DMS153 treated with DMSO at 0.1 percent for 48 hours (cell line): ENCODE data around the gene MOK.

Experiments
- DNase-seq: peaks from one replicate; lab custom pipeline; 2025; ENCODE audit not compliant: unreplicated experiment; lab: John Stamatoyannopoulos, UW

The MOK gene

DNA sequence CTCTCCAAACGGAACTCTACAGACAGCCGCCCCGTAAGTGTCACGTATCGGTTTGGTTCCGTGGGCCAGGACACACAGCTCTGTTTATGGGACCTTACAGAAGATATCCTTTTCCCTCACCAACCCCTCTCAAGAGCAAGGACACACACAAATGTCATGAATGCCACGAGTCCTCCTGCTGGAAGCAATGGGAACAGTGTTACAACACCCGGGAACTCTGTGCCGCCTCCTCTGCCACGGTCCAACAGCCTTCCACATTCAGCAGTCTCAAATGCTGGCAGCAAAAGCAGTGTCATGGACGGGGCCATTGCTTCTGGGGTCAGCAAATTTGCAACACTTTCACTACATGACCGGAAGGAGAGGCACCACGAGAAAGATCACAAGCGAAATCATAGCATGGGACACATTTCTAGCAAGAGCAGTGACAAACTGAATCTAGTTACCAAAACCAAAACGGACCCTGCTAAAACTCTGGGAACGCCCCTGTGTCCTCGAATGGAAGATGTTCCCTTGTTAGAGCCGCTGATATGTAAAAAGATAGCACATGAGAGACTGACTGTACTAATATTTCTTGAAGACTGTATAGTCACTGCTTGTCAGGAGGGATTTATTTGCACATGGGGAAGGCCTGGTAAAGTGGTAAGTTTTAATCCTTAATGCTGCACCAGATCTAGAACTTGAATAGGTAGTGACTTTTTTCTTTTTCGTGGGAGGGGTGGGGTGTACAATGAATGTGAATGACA is 95.6 kb downstream of the MOK start:
- no peak for DNase-seq

DNA sequence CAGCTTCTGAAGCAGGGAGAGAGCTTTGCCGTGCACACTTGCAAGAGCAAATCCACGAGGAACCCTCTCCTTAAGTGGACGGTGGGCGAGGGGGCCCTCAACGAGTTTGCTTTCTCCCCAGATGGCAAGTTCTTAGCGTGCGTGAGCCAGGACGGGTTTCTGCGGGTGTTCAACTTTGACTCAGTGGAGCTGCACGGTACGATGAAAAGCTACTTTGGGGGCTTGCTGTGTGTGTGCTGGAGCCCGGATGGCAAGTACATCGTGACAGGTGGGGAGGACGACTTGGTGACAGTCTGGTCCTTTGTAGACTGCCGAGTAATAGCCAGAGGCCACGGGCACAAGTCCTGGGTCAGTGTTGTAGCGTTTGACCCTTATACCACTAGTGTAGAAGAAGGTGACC is 96.2 kb downstream of the MOK start:
- no peak for DNase-seq

DNA sequence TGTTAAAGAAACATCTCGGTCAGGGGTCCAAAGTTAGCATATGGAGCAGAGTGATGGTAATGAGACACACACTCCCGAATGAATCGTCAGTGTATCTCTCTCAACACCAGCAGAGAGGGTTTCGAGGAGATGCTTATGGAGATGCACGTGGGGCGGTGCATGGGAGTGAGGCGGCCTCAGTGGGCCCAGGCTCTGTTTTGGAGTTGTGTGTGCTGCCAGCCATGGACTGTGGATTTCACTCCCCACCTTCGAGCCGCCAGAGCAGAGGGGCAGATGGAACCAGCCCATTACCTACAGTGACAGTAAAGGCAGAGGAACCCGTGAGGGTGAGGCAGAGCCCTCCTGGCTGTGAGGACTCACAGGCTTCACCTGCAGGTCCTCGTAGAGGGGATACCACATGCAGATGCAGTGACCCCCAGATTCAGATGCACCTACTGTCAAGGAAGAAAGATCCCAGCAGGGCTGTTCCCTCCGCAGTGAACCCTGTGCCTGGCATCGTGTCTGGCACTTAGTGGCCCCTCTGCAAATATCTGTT is 97.1 kb downstream of the MOK start:
- DNase-seq: no peak

DNA sequence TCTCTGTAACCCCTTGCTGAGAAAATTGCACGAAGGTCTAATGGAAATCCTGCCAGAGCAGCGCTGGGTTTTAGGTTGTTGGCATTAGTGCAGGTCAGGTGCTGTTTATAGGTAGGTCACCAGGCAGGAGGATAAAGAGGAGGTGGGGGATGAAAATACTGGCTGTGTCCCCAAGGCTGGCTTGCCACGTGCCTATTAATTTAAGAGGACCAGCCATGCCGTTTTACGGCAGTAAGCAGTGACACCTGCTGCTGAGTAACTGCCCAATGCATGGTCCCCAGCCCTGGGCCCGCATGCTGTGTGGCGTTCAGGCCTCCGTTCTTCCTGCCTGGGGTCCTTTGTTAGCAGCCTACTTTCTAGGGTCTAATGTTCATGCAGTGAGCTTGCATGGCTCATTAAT is 98.0 kb downstream of the MOK start:
- no peak for DNase-seq

DNA sequence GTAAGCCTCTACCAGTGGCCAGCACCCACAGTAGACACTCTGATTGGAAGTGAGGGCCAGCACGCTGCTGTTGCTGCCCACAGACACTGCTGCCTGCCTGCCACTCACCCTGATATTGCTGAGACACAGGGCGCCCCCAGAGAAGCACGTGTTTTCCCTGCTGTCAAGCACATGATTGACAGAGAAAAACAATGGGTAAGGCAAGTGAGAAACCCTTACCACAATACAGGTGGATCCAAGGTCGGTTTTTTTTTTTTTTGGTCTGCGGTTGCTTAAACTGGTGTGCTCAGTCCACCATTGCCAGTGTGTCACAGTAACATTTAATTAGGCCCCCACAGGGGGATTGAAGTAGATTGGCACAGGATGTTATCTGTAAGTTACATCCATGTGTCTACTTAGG is 99.4 kb downstream of the MOK start:
- DNase-seq: no peak

DNA sequence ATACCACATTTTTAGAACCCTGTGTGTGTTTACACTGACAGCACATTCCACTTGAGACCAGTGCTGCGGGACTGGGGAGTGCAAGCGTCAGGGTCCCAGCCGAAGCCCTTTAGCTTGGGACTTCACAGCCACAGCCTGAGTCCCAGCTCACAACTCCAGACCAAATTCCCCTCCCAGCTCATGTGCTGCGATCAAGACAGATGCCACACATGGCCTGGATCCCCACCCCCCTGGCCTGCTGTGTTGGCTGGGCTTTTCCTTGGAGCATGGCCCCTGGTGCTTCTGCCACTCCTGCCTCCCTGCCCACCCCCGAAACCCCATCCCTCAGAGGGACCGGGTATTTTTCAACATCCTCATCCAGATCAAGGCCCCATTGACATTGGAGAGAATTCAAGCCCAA is 101.6 kb downstream of the MOK start:
- DNase-seq: no peak

DNA sequence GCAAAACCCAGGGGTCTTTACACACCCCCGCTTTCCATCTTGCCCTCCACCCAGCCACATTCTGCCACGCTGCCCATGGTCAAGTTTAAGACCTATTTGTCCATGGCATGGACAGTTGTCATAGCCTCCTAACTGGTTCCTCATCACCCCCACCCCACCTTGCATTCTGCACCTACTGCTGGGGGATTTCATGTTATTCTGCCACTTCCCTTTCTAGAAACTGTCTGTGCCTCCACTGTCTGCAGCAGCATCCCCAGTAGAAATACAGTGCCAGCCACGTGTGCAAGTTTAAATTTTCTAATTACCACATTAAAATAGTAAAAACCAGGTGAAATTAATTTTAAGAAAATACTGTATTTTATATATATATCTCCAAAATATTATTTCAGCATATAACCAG is 102.0 kb downstream of the MOK start:
- no peak for DNase-seq

- no peak for DNase-seq
These were observed 103.2 kb downstream of the MOK start for GRCh38 chr14:102201776-102202175.

GRCh38 chr14:102201353-102201738 is 103.6 kb downstream of the MOK start:
- no peak for DNase-seq

- DNase-seq: no peak
These were observed 104.1 kb downstream of the MOK start for GRCh38 chr14:102200690-102201352.

DNA sequence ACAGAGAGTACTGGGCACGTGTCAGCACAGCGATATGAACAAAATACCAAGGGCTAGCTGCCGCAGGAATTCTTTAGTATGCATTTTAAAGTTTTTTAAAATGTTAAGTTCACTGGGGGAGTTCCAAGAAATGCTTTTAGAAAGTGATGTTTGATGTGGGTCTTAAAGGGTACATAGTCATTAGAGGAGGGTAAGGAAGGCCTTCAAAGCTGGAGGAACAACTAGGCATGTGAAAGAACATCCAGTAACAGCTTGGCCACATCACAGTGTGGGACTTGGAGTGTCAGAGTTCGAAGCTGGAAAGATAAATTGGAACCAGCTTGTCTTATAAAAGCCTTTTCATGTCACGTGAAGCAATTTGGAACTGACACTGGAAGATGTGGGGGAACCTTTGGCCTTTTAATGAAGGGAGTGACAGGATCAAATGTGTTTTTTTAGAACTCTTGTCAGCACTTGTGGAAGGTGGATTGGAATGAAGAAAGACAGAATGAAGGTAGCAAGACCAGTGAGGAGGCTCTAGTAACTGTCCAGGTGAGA is 107.6 kb downstream of the MOK start:
- no peak for DNase-seq

GRCh38 chr14:102196902-102197230 is 108.1 kb downstream of the MOK start:
- no peak for DNase-seq

DNA sequence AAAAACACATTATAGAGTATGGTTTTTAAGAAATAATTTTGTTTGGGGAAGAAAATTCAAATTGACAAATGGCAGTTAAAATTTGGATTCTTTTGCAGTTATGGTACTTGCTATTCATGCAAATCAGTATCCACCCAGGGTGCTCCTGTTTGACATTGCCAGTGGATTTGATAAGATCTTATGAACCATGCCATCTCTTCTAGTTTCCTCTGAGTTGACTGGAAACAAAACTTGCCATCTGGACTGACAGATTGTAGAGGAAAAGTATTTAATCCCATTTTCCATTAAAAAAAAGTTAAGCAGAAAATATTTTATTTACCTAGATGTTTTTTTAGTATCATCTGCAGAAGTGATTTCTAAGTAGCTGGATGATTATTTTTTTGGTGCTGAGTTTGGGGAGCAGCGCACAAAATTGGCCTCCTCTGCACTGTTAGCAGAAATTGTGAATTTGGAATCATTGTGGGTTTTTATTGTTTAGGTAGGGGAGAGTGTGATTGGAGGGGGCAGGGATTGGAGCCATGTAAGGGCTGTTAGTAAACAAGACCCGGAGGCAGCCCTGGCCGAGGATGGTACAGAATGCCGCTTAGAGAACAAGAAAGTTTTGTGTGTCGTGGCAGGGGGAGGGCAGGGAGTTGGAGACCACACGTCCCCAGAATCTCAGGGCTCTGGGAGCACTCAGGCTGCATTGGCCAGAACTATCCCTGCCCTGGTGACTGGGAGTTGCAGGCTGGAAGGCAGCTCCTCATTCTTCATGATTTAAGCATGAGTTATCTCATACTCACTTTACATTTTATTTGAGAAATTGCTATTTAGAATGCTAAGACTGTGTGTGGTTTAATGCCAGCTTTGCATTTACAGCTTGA is 108.7 kb downstream of the MOK start:
- no peak for DNase-seq

DNA sequence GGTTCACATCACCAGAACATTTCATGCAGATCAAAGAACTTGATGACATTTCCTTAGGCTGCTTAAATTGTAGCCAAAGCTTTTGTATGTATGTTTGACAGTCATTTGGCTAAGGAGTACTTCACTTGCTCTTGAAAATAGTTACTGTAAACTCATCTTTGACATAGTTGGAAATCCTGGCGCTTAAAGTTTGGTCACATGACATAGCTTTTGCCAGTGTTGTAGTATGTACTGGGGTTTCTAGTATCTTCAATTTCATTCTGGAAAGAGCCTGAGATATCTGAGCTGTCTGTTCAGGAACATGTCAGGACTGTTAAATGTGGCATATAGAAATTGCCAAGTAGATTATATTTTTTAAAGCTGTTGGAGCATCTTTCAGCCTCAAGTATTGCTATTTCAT is 109.5 kb downstream of the MOK start:
- DNase-seq: no peak

DNA sequence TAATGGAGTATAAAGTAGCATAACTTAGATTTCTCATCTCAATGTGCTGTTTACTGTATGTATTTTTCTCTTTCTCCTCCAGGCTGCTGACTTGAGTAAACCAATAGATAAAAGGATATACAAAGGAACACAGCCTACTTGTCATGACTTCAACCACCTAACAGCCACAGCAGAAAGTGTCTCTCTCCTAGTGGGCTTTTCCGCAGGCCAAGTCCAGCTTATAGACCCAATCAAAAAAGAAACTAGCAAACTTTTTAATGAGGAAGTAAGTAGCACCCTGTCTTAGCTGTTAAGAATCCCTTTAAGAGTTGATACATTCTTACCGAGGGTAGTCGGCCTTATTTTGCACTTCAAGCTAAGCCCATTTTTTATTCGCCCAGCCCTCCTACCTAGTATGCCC is 110.1 kb downstream of the MOK start:
- DNase-seq: no peak

GRCh38 chr14:102192840-102193502 is 112.0 kb downstream of the MOK start:
- DNase-seq: no peak

DNA sequence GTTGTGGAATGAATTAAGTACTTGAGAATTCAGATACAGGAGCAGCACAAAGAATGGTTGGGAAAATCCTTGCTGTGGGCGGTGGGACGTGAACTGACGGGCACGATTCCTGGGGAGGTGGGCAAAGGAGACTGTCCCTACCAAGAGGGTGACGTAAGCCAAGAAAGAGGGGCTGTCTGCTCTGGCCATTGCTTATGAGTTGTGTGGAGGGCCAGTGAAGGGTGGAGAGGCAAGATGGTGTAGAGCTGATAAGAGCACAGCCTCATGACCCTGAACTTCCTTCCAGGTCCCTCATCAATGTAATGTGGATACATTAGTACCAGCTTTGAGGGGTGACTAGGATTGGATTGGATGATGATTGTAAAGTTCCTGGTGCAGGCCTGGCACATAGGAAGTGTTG is 115.1 kb downstream of the MOK start:
- no peak for DNase-seq

- DNase-seq: no peak
These were observed 116.8 kb downstream of the MOK start for GRCh38 chr14:102188187-102188586.

GRCh38 chr14:102187568-102188001 is 117.4 kb downstream of the MOK start:
- no peak for DNase-seq

DNA sequence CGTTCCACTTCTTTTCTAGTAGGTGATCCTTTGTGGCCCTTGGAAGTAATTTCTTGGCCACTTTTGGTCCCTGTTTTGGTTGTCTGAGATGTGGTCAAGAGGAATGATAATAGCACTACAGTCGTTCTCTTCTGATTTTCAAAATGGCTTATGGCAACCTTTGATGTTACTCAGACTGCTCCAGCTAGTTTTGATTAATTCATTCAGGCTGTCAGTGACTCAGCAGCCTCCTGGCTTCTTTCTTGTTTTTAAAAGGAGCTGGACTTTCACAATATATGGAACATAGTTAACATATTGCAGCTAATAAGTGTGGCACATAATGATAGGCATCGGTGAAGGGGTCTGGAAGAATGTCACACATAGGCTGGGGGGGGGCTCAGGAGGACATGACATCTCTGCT is 117.9 kb downstream of the MOK start:
- no peak for DNase-seq

DNA sequence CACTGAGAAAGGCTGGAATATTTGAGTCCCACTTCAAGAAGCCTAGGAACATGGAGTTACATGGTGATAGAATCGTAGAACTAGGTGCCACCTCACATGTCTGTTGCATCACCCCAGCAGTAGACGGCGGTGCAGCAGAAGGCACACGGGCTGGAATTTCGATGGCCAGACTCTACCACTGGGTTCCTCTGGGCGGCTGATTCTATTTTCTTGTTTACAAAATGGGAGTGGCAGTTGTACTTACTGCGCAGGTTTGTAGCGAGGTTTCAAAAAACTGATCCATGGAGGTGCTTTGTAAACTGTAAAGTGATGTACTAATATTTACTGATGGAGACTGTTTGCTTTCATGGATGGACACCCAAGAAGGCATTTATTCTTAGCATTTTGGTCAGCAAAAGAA is 119.6 kb downstream of the MOK start:
- DNase-seq: peak; percentile 19
